Ishikawa (cell line): ENCODE measurements around the gene GRID1.

ENCODE experiments used
- CEBPB ChIP-seq: IDR thresholded peaks from 2 replicates; pipeline ENCODE4 v1.6.1; 2012
- CREB1 ChIP-seq: IDR thresholded peaks from 2 replicates; pipeline ENCODE4 v1.6.1; 2012; ENCODE audit warnings: low read depth
- EGR1 ChIP-seq: IDR thresholded peaks from 2 replicates; pipeline ENCODE4 v1.6.1; 2012
- EP300 ChIP-seq: IDR thresholded peaks from 2 replicates; pipeline ENCODE4 v1.6.1; 2012; ENCODE audit warnings: borderline replicate concordance
- FOXM1 ChIP-seq: IDR thresholded peaks from 2 replicates; pipeline ENCODE4 v1.6.1; 2012; ENCODE audit warnings: low read depth, borderline replicate concordance
- MAX ChIP-seq: IDR thresholded peaks from 2 replicates; pipeline ENCODE4 v1.6.1; 2012
- NFIC ChIP-seq: IDR thresholded peaks from 2 replicates; pipeline ENCODE4 v1.6.1; 2012
- RAD21 ChIP-seq: IDR thresholded peaks from 2 replicates; pipeline ENCODE4 v1.6.1; 2012; ENCODE audit warnings: low read depth
- REST ChIP-seq: IDR thresholded peaks from 2 replicates; pipeline ENCODE4 v1.6.1; 2012; ENCODE audit warnings: low read depth, mild to moderate bottlenecking
- TAF1 ChIP-seq: IDR thresholded peaks from 2 replicates; pipeline ENCODE4 v1.6.1; 2012; ENCODE audit warnings: low read depth, mild to moderate bottlenecking
- TCF12 ChIP-seq: IDR thresholded peaks from 2 replicates; pipeline ENCODE4 v1.6.1; 2012; ENCODE audit warnings: low read depth
- TEAD4 ChIP-seq: IDR thresholded peaks from 2 replicates; pipeline ENCODE4 v1.6.1; 2012
- YY1 ChIP-seq: IDR thresholded peaks from 2 replicates; pipeline ENCODE4 v1.6.1; 2012; ENCODE audit warnings: low read depth
- ZBTB7A ChIP-seq: IDR thresholded peaks from 2 replicates; pipeline ENCODE4 v1.6.1; 2012; ENCODE audit warnings: low read depth
- TF ChIP-seq, protein P1 (sequence below): IDR thresholded peaks from 2 replicates; pipeline ENCODE4 v1.6.1; 2012

GRID1 gene

GRCh38 chr10:86071145-86071544, 295.4 kb downstream of the GRID1 start:
- no peak for TF ChIP-seq ZBTB7A
- TF ChIP-seq YY1, result no peak
- TF ChIP-seq EP300, result no peak
- TF ChIP-seq EGR1, result no peak
- no peak for TF ChIP-seq CEBPB
- no peak for TF ChIP-seq MAX
- TF ChIP-seq TEAD4, result no peak
- TF ChIP-seq FOXM1, result no peak
- TF ChIP-seq TAF1, result no peak
- TF ChIP-seq, protein P1, sequence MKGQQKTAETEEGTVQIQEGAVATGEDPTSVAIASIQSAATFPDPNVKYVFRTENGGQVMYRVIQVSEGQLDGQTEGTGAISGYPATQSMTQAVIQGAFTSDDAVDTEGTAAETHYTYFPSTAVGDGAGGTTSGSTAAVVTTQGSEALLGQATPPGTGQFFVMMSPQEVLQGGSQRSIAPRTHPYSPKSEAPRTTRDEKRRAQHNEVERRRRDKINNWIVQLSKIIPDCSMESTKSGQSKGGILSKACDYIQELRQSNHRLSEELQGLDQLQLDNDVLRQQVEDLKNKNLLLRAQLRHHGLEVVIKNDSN, result no peak
- TF ChIP-seq TCF12, result no peak
- TF ChIP-seq CREB1, result no peak
- no peak for TF ChIP-seq RAD21
- TF ChIP-seq NFIC, result no peak
- no peak for TF ChIP-seq REST

GRCh38 chr10:86070278-86070677, 296.3 kb downstream of the GRID1 start:
- TF ChIP-seq FOXM1 (no peak), NFIC (no peak), REST (no peak), ZBTB7A (no peak), YY1 (no peak), CREB1 (no peak), EGR1 (no peak), CEBPB (no peak), TEAD4 (no peak), MAX (no peak), EP300 (no peak), TCF12 (no peak), TAF1 (no peak), RAD21 (no peak)
- TF ChIP-seq, protein P1, result no peak

DNA sequence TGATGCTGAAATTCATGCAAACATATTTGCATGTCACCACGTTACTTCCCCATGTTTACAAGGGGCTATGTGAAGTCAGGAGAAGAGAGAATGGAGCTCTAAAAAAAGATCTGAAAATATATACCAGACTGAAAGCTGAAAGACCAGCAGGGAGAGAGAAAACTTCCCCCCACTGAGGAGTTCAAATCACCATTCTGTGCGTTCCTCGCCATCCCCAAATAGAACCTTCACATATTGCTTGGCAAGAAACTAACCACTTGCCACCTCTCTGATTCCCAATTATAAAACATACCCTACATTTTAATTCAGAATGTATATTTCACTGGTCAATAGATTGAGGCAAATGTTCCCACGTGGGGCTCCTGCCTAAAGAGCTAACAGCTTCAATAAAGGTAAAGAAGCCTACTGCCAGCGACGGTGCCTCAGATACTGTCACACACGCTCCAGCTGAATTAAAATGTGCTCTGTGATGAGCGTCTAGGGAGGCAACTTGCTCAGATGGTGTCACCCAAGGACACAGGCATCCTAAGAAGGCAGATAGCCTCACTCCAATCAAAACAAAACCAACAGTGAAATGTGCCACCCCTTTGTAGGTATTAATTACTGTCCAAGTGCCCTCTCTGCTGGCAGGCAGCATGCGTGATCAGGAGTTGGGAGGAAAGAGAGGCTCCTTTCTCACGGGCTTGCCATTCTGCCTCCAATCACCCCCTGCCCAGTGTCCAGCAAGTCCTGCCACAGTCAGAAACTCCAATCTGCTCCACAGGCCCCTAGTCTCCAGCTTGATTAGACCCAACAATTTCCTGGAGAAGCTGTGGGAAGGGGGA, 298.2 kb downstream of the GRID1 start:
- TF ChIP-seq FOXM1, result no peak
- TF ChIP-seq YY1, result no peak
- TF ChIP-seq CEBPB, result no peak
- TF ChIP-seq ZBTB7A, result no peak
- TF ChIP-seq EGR1, result no peak
- TF ChIP-seq TAF1, result no peak

DNA sequence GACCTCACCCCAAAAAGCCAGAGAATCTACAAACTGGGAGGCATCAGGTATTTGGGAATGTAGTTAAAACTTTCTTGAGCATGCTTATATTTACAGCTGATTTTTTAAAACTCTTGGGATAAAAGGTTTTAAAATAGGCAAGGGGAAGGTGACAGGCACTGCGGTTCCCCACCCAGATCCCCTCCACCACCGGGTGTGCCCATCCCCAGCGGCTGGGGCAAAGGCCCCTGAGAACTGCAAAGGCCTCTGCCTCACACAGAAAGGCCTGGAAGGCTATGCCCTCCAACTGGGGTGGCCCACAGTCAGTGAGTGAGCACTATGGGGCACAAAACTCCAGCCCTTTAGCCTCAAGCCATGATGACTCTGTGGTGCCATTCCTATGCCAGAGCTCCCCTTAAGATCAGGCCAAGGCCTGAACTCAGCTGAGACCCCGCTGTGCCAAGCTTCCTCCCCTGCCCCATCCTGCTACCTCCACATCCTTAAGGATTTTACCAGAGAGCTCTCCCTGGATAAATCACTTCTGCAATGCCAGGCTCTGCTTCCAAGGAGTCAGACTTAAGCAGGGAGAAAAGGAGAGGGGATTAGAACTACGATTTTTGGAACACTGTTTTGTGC, 299.1 kb downstream of the GRID1 start:
- no peak for TF ChIP-seq EGR1
- TF ChIP-seq NFIC, result no peak
- no peak for TF ChIP-seq TEAD4
- TF ChIP-seq TAF1, result no peak
- no peak for TF ChIP-seq REST
- no peak for TF ChIP-seq RAD21
- TF ChIP-seq YY1, result no peak
- TF ChIP-seq, protein P1, result no peak
- TF ChIP-seq ZBTB7A, result no peak
- no peak for TF ChIP-seq MAX
